ENCODE results near the gene FOXP2.
"Not testable (repeated sequence)": the region's sequence is repeated elsewhere in the genome, so short reads cannot be mapped to it uniquely, and the experiment has no call there.

The FOXP2 gene

GRCh38 chr7:114369294-114369693 lies 45.3 kb upstream of the FOXP2 start:
- H2AFZ ChIP-seq (ENCODE audit: low read length), result no peak overlapping the region

GRCh38 chr7:114372619-114373018 lies 42.0 kb upstream of the FOXP2 start:
- H3F3A ChIP-seq (ENCODE audit: low read depth), result no peaks in the 10 kb centered on the region
- H3K4me1 ChIP-seq (ENCODE audit: insufficient read depth, low read length, poor library complexity, severe bottlenecking), result no peaks in the 10 kb centered on the region
- no peaks in the 10 kb centered on the region for H3K9me3 ChIP-seq (ENCODE audit: insufficient read depth, low read depth, low read length)
- H3K36me3 ChIP-seq (ENCODE audit: insufficient read depth, low read length), result no peaks in the 10 kb centered on the region
- TF ChIP-seq CTCF (conservative IDR thresholded peaks at IDR 0.05; ENCODE audit: low read length), result no peak
- TF ChIP-seq EZH2phosphoT487 (IDR thresholded peaks at IDR 0.05; ENCODE audit: borderline replicate concordance), result no peak
- no peak overlapping the region for H3K9ac ChIP-seq (ENCODE audit: low read depth, low read length, poor library complexity, severe bottlenecking)
- no peak overlapping the region for H3K4me3 ChIP-seq (ENCODE audit: low read length, poor library complexity, severe bottlenecking)
- no peaks in the 10 kb centered on the region for H4K20me1 ChIP-seq (ENCODE audit: insufficient read depth, low read length, poor library complexity, severe bottlenecking)
- H3K9me2 ChIP-seq (replicated peaks; ENCODE audit: low read depth, low read length), result no peaks in the 10 kb centered on the region
- H2AFZ ChIP-seq (ENCODE audit: low read length), result no peak overlapping the region
- H3K27me3 ChIP-seq (ENCODE audit: insufficient read depth, low read length, poor library complexity, severe bottlenecking), result no peaks in the 10 kb centered on the region
- H3K4me2 ChIP-seq (ENCODE audit: low read depth, low read length, poor library complexity, severe bottlenecking), result no peak overlapping the region
- H3K79me2 ChIP-seq (ENCODE audit: insufficient read depth, low read length), result no peaks in the 10 kb centered on the region

More at GRCh38 chr7:114369294-114369693, 45.3 kb upstream of the FOXP2 start:
- H3K36me3 ChIP-seq (ENCODE audit: insufficient read depth, low read length), result no peaks in the 10 kb centered on the region
- TF ChIP-seq EZH2phosphoT487 (IDR thresholded peaks at IDR 0.05; ENCODE audit: borderline replicate concordance) (no peak), CTCF (conservative IDR thresholded peaks at IDR 0.05; ENCODE audit: low read length) (no peak)
- no peak overlapping the region for H3K9ac ChIP-seq (ENCODE audit: low read depth, low read length, poor library complexity, severe bottlenecking)
- no peaks in the 10 kb centered on the region for H3K79me2 ChIP-seq (ENCODE audit: insufficient read depth, low read length)
- H3K4me2 ChIP-seq (ENCODE audit: low read depth, low read length, poor library complexity, severe bottlenecking), result no peak overlapping the region
- H3K4me1 ChIP-seq (ENCODE audit: insufficient read depth, low read length, poor library complexity, severe bottlenecking), result no peaks in the 10 kb centered on the region
- no peaks in the 10 kb centered on the region for H3F3A ChIP-seq (ENCODE audit: low read depth)
- no peaks in the 10 kb centered on the region for H3K27me3 ChIP-seq (ENCODE audit: insufficient read depth, low read length, poor library complexity, severe bottlenecking)
- no peaks in the 10 kb centered on the region for H3K9me2 ChIP-seq (replicated peaks; ENCODE audit: low read depth, low read length)
- H4K20me1 ChIP-seq (ENCODE audit: insufficient read depth, low read length, poor library complexity, severe bottlenecking), result no peaks in the 10 kb centered on the region
- no peaks in the 10 kb centered on the region for H3K9me3 ChIP-seq (ENCODE audit: insufficient read depth, low read depth, low read length)
- no peak overlapping the region for H3K4me3 ChIP-seq (ENCODE audit: low read length, poor library complexity, severe bottlenecking)

GRCh38 chr7:114375907-114376306 lies 38.7 kb upstream of the FOXP2 start:
- Histone ChIP-seq H2AFZ (ENCODE audit: low read length) (no peak overlapping the region), H3K36me3 (ENCODE audit: insufficient read depth, low read length) (no peaks in the 10 kb centered on the region), H3K4me1 (ENCODE audit: insufficient read depth, low read length, poor library complexity, severe bottlenecking) (no peaks in the 10 kb centered on the region), H3K79me2 (ENCODE audit: insufficient read depth, low read length) (no peaks in the 10 kb centered on the region), H3K9me2 (replicated peaks; ENCODE audit: low read depth, low read length) (no peaks in the 10 kb centered on the region), H3K4me2 (ENCODE audit: low read depth, low read length, poor library complexity, severe bottlenecking) (no peak overlapping the region), H3F3A (ENCODE audit: low read depth) (no peaks in the 10 kb centered on the region), H3K9me3 (ENCODE audit: insufficient read depth, low read depth, low read length) (no peaks in the 10 kb centered on the region), H3K9ac (ENCODE audit: low read depth, low read length, poor library complexity, severe bottlenecking) (no peak overlapping the region), H3K4me3 (ENCODE audit: low read length, poor library complexity, severe bottlenecking) (no peak overlapping the region), H3K27me3 (ENCODE audit: insufficient read depth, low read length, poor library complexity, severe bottlenecking) (no peaks in the 10 kb centered on the region), H4K20me1 (ENCODE audit: insufficient read depth, low read length, poor library complexity, severe bottlenecking) (no peaks in the 10 kb centered on the region)
- TF ChIP-seq CTCF (conservative IDR thresholded peaks at IDR 0.05; ENCODE audit: low read length) (no peak), EZH2phosphoT487 (IDR thresholded peaks at IDR 0.05; ENCODE audit: borderline replicate concordance) (no peak)

GRCh38 chr7:114383946-114384345 lies 30.7 kb upstream of the FOXP2 start:
- not testable (repeated sequence) for H3K4me3 ChIP-seq (ENCODE audit: low read length, poor library complexity, severe bottlenecking); H3K9me2 ChIP-seq (replicated peaks; ENCODE audit: low read depth, low read length); H3K9me3 ChIP-seq (ENCODE audit: insufficient read depth, low read depth, low read length); H3K4me2 ChIP-seq (ENCODE audit: low read depth, low read length, poor library complexity, severe bottlenecking); H2AFZ ChIP-seq (ENCODE audit: low read length); H3K79me2 ChIP-seq (ENCODE audit: insufficient read depth, low read length); H3F3A ChIP-seq (ENCODE audit: low read depth); H4K20me1 ChIP-seq (ENCODE audit: insufficient read depth, low read length, poor library complexity, severe bottlenecking); H3K9ac ChIP-seq (ENCODE audit: low read depth, low read length, poor library complexity, severe bottlenecking); H3K27me3 ChIP-seq (ENCODE audit: insufficient read depth, low read length, poor library complexity, severe bottlenecking); H3K36me3 ChIP-seq (ENCODE audit: insufficient read depth, low read length); H3K4me1 ChIP-seq (ENCODE audit: insufficient read depth, low read length, poor library complexity, severe bottlenecking)

- not testable (repeated sequence) for H3F3A ChIP-seq (ENCODE audit: low read depth); H3K4me1 ChIP-seq (ENCODE audit: insufficient read depth, low read length, poor library complexity, severe bottlenecking); H3K9me3 ChIP-seq (ENCODE audit: insufficient read depth, low read depth, low read length); H3K9ac ChIP-seq (ENCODE audit: low read depth, low read length, poor library complexity, severe bottlenecking); H3K4me3 ChIP-seq (ENCODE audit: low read length, poor library complexity, severe bottlenecking); H3K79me2 ChIP-seq (ENCODE audit: insufficient read depth, low read length); H3K36me3 ChIP-seq (ENCODE audit: insufficient read depth, low read length); H3K9me2 ChIP-seq (replicated peaks; ENCODE audit: low read depth, low read length); H2AFZ ChIP-seq (ENCODE audit: low read length); H3K4me2 ChIP-seq (ENCODE audit: low read depth, low read length, poor library complexity, severe bottlenecking); H4K20me1 ChIP-seq (ENCODE audit: insufficient read depth, low read length, poor library complexity, severe bottlenecking); H3K27me3 ChIP-seq (ENCODE audit: insufficient read depth, low read length, poor library complexity, severe bottlenecking)
Measured at GRCh38 chr7:114384346-114384745, 30.3 kb upstream of the FOXP2 start.

Measured in Loucy (cell line).